ENCODE data around the gene ZFAND2B.

The ZFAND2B gene

DNA sequence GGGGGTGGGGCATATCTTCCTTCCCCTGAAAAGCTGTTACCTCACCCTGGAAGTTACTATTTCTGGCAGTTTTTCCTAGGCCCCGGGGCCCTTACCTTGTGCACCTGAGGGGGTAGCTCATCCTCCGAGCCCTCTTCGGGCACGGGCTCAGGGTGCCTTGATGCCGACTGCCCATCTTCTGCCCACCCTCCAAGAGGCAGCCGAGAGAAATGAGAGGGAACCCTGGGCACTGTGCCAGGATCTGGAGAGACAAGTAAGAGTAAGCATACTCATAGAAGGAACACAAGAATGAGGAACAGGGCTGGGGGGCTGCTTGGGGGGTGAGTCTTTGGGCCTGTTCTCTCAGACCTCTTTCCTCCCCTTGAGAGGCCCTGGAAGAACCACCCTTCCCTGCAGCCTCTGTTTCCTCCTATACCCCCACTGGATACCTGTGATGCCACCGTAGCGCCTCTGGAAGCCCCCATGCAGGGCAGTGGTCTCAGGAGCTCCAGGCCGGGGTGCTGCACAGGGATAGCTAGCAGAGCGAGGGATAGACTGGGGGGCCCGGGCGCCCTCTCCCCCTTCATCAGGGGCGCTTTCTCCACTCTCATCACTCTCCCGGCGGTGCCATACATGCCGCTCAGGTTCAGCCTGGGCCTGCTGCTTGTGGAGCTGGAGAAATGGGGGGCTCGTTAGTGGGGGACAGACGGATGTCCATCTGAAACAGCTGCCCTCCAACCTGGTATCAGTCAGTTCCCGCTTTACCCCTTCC, 14.2 kb downstream of the ZFAND2B start:
- no peak for DNase-seq

DNA sequence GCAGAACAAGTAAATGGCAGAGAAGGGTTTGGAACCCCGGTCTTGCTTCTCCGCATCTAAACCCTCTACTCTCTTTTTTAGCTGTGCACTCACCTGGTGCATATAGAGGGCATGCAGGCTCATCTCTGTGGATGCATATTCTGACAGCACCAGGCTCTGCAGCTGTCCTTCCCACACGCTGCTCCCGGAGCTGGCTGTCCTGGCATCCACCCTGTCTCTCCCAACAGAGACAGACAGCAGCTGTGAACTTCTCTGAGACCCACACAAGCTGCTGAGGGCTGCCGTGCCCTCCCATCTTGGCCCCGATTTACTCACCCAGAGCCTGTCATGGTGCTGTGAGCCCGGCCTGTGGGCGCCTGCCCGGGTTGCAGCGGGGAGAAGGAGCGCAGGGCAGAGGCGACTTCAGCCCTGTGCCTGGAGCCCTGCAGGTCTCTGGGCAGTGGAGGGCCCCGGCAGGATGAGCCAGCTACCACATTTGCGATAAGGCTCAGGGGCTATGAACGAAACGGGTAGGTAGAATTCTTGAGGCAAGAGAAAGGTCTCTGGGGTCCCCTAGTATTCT, 15.5 kb downstream of the ZFAND2B start:
- DNase-seq, result no peak

DNA sequence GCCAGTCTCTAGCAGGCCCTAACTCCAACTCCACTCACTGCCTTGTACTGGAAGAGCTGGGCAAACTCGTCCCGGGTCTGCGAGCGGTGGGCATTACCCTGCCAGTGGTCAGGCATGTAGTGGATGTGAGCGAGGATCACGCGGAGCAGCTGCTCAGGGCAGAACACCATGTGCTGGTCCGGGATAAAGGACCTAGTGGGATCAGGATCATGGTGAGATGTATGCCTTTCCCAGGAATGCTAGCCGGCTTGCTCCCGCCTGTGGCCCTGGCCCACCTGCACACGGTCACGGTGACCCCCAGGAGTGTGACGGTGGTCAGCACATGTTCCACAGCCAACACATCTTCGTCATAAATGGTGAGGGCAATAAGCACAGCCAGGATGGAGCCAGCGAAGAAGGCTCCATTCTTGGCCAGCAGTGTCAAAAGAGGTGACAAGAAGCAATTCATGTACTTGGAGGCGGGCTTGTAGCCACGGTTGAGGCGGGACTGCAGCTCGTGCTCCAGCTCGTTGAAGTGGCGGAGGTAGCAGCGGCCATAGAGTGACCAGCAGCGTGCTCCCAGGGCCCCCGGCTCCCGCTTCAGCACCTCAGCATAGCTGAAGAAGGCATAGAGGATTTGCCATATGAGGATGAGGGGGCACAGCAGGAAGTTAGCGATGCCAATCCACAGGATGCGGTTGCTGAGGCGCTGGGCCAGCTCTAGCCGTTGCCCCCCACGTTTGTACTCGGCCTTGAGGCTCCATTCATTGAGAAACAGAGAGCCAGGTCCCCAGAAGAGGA, 17.4 kb downstream of the ZFAND2B start:
- no peak for DNase-seq

DNA sequence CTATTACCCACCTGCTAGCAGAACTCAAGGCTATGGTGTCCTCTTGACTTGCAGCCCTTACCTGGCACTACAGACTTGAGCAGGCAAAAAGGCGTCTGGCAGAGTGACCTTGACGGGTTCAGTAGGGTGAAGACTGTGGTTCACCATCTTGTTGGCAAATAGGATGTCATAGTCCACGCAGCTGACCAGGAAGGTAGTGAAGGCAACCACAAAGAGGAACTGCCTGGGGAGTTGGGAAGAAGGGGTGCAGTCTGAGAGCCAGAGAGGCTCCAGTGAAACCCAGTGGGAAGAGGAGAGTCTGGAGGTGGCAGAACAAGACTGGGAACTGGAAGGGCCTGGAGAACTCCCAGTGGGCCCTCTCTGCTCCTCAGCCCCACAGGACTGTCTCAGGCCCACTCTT, 18.8 kb downstream of the ZFAND2B start:
- DNase-seq, result no peak

DNA sequence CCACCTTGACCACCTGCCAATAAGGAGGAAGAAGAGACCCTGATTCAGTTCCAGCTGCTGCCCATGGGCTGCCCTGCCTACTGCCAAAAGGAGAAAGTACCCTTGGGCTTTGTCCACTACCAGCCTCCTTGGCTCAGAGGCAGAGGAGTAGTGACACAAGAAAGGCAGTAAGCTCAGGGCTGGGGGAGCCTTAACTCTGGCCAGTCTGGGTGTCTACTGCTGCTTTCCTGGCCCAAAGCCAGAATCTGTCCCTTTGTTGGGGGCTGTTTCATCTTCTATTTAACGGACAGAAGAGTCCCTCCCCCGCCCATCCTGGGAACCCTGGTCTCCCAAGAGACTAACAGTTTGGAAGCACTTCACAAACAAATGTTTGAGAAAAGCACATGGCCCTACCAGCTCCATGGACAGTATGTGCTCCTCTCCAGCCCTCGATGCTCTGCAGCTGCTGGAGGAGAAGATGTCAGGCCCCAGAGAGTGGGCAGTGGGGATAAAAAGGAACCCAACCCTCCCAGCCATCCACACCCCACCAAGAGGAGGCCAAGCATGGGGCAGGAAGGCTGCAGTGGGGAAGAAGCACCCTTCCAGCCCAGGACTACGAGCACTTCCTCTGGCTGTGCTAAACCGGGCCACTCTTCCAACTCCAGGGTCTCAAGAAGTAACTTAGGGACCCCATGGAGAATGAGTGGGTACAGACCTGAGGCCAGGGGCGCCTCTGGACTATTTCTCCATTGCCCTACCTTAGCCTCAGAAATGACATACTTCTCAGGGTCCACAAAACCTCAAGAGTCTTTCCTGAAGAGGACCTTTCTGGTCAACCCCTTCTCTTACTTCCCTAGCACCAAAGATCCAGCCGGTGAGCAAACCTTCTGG, 21.7 kb downstream of the ZFAND2B start:
- no peak for DNase-seq

DNA sequence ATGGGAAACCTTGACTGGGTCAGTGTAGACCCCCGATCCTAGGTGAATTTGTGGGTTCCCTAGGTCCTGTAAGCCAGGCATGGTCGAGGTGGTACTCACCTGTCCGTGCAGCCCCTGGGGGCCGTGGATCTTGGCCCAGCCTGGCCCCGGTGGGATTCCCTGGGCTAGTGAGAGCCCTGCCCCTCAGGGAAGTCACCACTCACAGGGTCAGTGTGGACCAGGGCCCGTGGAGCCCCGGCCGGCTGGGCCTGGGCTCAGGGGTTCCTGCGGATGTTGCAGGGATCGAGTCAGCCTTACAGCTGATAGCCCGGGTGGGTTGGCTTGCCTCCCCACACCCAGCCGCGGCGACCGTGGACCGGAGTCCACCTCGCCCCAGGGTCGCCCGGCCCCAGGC, 22.3 kb downstream of the ZFAND2B start:
- no peak for DNase-seq

DNA sequence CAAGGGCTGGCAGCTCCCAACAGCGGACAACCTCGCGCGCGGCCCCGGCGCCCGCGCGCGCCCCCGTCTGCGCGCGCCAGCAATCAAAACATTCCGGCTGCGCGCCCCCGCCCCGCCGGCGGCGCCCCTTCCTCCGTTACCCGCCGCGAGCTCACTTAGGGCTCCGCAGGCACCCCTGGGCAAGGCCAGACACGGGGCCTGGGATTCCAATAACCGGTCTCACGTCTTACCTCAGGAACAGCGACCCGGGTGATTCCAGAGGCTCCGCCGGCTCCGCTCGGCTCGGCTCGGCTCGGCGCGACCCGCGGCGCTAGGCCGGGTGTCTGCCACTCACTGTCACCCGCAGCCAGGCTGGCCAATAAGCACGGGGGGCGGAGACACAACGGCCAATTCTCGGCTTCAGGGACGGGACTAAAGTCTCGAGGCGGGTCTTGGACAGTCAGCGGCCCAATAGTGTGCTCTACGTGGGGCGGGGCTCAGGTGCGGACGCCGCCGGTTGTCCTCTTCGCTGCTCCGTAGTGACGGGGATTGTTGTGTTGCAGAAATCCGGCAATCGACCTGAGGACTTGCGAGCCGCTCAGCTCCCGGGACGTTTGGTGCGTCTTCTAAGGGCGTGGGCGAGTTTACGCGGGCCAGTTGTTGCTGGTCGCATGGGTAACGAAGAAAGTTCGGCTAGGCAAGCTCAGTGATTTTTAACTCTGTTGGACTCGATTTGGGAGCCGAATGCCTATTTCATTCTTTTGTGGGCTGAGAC, 22.9 kb downstream of the ZFAND2B start, which contains the start of the genes ANKZF1 and ATG9A:
Gene ANKZF1 (plus strand): TSS at position 502 of the 754 bp plus-strand sequence. CDS start 452 bp downstream, outside the sequence.
Gene ATG9A (minus strand): TSS at position 332 of the 754 bp plus-strand sequence. CDS start 1,612 bp downstream, outside the sequence.
- DNase-seq, result peak; percentile 99

DNA sequence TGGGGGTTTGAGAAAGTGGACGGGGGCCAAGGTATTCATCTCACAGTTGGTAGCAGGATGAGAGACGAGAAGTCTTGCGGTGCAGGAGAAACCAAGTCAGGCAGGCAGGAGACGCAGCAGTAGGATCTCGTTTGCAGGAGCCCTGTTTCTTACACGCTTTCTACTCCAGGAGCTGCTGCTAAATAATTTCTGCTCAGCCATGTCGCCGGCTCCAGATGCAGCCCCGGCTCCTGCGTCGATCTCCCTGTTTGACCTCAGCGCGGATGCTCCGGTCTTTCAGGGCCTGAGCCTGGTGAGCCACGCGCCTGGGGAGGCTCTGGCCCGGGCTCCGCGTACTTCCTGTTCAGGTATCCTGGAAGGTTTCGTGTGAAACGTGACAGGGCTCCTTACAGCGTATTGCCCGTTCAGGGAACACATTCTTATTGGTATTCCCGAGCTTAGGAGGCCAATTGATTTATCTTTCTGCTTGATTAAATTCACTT, 23.5 kb downstream of the ZFAND2B start:
- peak; percentile 65 for DNase-seq

DNA sequence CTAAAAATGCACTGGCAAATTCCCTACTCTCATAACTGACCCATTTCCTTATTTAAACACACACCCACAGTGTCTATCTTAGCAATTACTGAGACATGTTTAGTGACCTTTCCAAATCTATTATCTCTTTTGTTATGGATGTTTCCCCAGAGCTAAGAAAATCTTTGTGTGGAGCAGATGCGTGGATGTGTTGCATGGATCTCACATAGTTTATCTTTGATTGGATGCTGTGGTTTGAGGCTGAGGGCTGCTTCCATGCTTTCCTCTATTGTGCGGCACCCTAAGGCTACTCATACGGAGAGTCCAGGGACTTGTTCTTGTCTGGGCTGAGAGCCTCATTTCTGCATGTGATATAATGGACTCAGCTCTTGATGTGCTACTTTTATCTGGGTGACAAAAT, 27.7 kb downstream of the ZFAND2B start:
- DNase-seq, result no peak

DNA sequence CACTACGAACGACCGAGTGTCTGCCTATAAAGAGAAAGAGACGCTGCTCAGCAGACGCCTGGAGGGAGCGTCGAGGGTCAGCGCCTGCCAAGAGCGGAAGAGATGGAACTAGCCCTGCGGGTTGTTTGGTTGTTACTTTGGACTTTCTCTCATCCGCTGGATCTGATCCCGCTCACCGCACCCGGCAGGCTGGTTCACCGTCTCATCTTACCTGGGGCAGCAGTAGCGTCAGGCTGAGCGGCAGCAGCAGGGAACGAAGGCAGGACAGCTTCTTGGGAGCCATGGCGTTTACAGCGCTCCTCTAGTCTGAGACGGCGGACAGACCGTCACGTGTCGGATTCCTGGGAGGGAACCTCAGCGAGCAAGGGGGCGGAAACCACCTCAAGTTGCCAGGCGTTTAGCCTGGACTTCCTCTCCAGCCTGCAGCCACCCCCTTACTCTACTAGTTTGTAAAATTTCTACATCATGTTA, 36.7 kb downstream of the ZFAND2B start:
- DNase-seq, result no peak

DNA sequence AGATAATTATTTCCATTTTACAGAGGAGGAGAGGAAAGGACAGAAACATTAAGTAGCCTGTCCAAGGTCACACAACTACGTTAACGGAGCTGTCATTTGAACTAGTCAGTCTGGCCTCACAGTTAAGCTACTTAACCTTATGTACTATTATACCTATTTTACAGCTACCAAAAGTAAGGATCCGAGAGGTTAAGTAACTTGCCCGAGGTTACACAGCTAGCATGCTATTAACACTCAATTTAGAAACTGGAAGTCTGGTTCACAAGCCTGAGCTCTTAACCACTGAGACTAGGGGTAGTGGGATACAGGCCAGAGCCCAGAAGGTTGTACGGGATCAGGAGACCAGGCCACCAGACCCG, 38.2 kb downstream of the ZFAND2B start:
- no peak for DNase-seq

DNA sequence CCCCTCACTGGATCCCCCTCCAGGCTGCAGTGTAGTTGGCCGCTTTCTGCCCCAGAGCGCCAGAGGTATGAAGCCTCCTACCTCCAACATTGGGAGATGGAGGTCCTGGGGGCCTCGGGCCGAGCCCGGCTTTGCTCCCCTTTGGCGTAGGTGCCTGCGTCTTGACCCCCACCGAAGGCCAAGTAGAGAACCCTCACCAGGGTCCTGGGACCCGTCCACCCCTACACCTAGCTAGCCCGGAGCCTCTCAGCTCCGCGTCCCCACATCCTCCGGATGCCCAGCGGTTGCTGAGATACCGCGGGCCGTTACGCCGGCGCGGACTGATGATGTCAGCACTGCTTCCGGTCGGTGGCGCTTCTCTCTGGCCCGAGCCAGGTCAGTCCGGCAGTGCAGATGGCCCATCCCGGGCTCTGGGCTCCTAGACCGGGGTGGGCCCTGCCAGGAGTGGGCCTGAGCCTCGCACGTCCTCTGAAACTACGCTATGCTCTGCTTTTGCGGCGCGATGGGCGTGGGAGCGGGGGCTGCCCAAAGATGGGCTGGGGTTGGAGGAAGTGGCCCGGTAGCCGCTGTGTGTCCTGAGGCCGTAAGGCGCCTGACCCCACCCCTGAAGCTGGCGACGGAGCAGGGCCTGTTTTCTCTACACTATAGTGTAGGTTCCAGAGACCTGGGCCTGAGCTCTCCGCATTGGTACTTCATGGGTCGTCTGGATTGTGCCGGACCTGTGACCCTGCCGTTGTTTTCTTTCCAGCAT, 38.7 kb downstream of the ZFAND2B start, which contains the start of the genes GLB1L and STK16:
Gene GLB1L (minus strand): TSS at position 297 of the 751 bp plus-strand sequence. CDS start 1,871 bp downstream, outside the sequence.
Gene STK16 (plus strand): TSS at position 332 of the 751 bp plus-strand sequence. CDS start 521 bp downstream, outside the sequence.
- DNase-seq, result peak; percentile 92

DNA sequence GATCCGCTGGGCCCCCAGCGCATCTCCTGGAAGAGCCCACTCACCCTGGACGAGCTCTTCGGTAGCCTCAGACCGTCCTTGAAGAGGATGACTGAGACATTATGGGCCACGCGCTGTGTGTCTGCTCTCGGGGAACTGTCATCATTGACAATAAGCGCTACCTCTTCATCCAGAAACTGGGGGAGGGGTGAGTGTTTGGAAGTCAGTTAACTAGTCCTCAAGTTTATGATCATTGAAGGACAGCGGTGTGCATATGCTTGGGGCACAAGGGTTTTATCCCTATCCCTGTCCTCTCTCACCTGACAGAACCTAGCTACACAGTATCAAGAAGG, 39.3 kb downstream of the ZFAND2B start:
- DNase-seq, result no peak

DNA sequence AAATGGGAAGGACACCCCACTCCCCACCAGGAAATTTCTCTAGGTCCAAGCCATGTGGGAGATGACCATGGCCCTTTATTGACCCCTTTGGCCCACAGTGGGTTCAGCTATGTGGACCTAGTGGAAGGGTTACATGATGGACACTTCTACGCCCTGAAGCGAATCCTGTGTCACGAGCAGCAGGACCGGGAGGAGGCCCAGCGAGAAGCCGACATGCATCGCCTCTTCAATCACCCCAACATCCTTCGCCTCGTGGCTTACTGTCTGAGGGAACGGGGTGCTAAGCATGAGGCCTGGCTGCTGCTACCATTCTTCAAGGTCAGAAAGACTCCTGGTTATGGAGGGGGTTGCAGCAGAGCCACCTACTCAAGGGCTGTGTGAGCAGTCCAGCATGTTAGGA, 40.0 kb downstream of the ZFAND2B start:
- no peak for DNase-seq

DNA sequence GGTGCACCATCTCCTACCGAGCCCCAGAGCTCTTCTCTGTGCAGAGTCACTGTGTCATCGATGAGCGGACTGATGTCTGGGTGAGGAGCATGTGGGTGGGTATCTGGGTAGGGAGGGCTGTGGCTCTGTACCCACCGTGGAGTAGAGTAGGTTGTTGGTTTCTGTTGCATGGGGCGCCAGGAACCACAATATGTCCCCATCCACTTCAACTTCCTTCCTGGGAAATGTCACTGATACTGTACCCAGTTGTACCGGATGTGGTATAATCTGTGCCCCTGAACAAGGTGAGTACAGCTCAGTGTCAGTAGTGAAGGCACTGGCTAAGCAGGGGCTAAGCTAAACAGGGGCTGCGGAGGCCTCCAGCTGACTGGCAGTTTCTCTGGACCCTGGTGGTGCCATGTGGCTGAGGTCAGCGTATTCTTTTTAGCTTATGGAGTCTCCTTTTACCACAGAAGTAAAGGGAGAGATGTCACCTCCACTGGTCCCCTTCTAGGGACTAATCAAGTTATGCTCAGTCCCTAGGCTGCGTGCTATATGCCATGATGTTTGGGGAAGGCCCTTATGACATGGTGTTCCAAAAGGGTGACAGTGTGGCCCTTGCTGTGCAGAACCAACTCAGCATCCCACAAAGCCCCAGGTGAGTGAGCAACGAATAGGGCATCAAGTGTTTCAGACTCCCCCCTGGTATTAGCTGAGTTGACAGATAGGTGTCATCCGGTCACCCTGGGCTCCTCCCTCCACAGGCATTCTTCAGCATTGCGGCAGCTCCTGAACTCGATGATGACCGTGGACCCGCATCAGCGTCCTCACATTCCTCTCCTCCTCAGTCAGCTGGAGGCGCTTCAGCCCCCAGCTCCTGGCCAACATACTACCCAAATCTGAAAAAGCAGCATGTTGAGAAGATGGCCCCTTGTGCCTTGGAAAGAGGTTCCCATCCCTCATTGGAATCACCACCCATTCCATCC, 41.4 kb downstream of the ZFAND2B start:
- DNase-seq, result no peak

DNA sequence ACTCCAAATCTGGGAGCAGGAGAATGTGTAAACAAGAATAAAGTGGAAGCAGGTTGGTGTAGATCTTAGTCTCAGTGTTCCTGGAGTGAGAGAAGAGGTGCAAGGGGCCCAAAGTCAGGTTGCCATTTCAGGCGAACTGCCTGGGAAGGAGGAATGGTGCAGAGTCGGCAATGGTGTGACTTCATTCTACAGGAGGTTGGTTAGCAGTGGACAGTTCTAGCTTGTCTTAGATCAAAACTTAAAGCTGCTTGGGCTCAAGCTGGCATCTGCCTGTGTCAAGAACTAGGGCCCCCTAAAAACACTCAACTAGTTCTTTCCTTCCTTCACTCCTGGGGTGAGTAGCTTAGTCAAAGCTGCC, 42.2 kb downstream of the ZFAND2B start:
- DNase-seq, result no peak

DNA sequence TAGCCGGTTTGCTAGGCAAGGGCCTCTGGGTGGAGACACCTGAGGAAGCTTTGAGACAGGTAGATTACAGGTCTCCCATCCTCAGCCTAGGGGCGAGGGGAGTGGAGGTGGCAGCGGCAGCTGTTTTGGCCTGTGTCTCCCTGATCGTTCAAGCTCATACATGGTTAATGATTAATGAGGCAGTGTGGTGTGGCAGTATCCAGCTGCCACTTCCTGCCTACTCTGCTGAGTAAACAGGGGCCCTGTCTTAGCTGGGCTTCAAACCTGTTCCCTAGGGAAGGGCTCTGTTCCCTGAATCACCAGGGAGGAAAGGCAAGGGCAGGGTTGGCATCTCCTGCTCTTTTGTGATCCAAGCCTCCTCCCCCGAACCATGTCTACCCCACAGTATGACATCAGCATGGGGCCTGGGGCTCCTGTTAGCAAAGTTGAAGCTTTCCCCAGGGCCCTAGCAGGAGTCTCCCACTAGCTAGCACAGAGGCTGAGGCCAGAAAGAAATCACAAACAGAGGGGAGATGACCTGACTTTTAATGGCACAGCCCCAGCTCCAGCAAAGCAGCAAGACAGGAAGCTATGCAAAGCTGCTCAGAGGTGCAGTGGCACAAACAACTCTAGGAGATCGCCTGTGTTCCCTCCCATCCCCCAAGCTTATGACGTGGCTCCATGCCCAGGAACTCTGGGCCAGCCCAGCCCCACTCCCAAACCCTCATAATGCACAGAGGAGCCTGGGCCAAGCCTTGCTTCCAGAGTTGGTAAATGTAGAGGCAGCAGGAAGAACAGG, 42.8 kb downstream of the ZFAND2B start:
- DNase-seq, result peak; percentile 82

DNA sequence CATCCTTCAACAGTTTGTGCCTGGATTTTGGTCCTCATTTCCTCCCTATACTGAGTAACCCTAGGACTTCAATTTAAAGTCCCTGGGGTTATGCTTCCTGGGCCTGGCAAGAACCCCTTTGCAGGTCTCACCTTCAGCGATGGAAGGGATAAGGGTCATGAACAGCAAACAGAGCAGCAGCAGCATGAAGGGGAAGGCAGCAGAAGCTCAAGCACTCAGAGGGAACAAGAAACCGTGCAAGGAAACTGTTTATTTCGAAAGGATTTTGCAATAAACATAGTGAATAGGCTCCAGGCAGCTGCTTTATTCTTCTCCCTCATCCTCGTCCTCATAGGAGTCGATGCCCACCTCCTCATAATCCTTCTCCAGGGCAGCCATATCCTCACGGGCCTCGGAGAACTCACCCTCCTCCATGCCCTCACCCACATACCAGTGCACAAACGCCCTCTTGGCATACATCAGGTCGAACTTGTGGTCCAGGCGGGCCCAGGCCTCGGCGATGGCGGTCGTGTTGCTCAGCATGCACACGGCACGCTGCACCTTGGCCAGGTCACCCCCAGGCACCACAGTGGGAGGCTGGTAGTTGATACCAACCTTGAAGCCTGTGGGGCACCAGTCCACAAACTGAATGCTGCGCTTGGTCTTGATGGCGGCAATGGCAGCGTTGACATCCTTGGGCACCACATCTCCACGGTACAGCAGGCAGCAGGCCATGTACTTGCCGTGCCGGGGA, 43.6 kb downstream of the ZFAND2B start:
- no peak for DNase-seq

All from fibroblast of skin of scalp (primary cell).